Fibroblast of lung (primary cell): ENCODE measurements around the gene LPP.

Source experiments
- EZH2 ChIP-seq: IDR thresholded peaks from 2 replicates; pipeline ENCODE4 v1.5.1; 2012; ENCODE audit warnings: low read length, control low read depth, mild to moderate bottlenecking; ENCODE audit errors: missing control alignments
- TF ChIP-seq, protein P1 (sequence below), 2 donors: IDR thresholded peaks in 1 of 2; conservative IDR thresholded peaks in 1 of 2; 1 replicate in 1 of 2; 2 replicates in 1 of 2; pipeline ENCODE4 v1.5.1; 2011 to 2012; ENCODE audit warnings: low read length in 2 of 2, control low read depth in 1 of 2, inconsistent platforms in 1 of 2, low read depth in 1 of 2, mild to moderate bottlenecking in 1 of 2

DNA sequence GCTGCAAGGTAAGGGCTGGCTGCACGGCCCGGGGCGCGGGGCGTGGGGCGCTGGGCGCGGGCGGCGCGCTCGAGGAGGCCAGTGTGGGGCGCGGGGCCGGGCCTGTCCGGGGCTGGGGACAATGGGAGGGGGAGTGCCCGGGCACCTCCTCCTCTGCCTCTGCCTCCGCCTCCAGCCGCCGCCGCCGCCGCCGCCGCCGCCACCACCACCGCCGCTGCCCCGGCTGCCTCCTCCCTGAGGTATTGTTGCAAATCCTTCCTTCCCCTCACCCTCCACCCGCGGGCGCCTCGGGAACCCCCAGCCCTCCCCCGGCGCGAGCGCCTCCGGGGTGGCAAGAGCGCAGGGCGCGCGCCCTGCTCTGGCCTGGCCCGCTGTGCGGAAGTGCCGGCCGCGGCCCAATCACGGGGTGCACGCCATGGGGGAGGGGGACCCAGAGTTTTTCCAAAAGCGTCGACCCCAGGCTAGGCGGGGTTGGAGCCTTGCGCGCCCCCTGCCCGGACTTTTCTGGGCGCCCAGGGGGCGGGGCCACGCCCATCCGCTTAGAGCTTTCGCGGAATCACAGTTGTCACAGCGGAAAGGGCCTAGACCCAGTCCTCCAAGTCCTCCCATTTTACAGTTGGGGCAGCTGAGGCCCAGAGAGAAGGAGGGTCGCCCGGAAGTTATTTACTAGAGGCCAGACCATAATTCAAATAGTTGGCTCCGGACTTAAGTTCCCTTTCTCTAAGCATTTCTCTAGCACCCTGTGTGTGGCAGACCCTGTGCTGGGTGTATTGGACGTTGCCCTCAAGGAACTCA lies at the start of gene LPP:
- TF ChIP-seq, protein P1, sequence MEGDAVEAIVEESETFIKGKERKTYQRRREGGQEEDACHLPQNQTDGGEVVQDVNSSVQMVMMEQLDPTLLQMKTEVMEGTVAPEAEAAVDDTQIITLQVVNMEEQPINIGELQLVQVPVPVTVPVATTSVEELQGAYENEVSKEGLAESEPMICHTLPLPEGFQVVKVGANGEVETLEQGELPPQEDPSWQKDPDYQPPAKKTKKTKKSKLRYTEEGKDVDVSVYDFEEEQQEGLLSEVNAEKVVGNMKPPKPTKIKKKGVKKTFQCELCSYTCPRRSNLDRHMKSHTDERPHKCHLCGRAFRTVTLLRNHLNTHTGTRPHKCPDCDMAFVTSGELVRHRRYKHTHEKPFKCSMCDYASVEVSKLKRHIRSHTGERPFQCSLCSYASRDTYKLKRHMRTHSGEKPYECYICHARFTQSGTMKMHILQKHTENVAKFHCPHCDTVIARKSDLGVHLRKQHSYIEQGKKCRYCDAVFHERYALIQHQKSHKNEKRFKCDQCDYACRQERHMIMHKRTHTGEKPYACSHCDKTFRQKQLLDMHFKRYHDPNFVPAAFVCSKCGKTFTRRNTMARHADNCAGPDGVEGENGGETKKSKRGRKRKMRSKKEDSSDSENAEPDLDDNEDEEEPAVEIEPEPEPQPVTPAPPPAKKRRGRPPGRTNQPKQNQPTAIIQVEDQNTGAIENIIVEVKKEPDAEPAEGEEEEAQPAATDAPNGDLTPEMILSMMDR (conservative IDR thresholded peaks at IDR 0.05 in 1 of 2, IDR thresholded peaks at IDR 0.05 in 1 of 2; ENCODE audit: low read depth in 1 of 2, low read length in 2 of 2) = no peak
- TF ChIP-seq EZH2 = no peak
